Osteoblast (primary cell): ENCODE measurements around the gene TMEM244. TPM values are rescaled to one million over a fixed set of nuclear protein-coding genes. Genes with fewer than 3 reads are reported as not detected.
"Not testable (repeated sequence)": the region's sequence is repeated elsewhere in the genome, so short reads cannot be mapped to it uniquely, and the experiment has no call there.

ENCODE experiments used
- DNase-seq: peaks from one replicate; pipeline ENCODE4 v3.0.0; 2011; ENCODE audit warnings: low spot score, mixed read lengths; ENCODE audit not compliant: insufficient read length; ENCODE audit errors: missing footprints
- H2AFZ ChIP-seq: 2 replicates; pipeline ENCODE4 v1.6.0; 2011; ENCODE audit warnings: mild to moderate bottlenecking, low read length
- H3K27ac ChIP-seq: 2 replicates; pipeline ENCODE4 v1.5.1; 2011; ENCODE audit warnings: mild to moderate bottlenecking, low read depth, low read length, moderate library complexity
- H3K27me3 ChIP-seq: 2 replicates; pipeline ENCODE4 v1.6.0; 2012; ENCODE audit warnings: mild to moderate bottlenecking, control low read depth, inconsistent platforms, low read length, moderate library complexity; ENCODE audit not compliant: insufficient read depth
- H3K36me3 ChIP-seq: 2 replicates; pipeline ENCODE4 v1.5.1; 2011; ENCODE audit warnings: mild to moderate bottlenecking, low read length, control low read depth, moderate library complexity; ENCODE audit not compliant: insufficient read depth
- H3K4me1 ChIP-seq: 2 replicates; pipeline ENCODE4 v1.5.1; 2011; ENCODE audit warnings: mild to moderate bottlenecking, low read length, control low read depth, moderate library complexity; ENCODE audit not compliant: insufficient read depth
- H3K4me2 ChIP-seq: 2 replicates; pipeline ENCODE4 v1.6.0; 2011; ENCODE audit warnings: mild to moderate bottlenecking, low read length; ENCODE audit not compliant: insufficient read depth
- H3K4me3 ChIP-seq: fragments of 200-600 bp; sonication (generic); 3 replicates; pipeline ENCODE4 v1.5.1; 2012; ENCODE audit warnings: mild to moderate bottlenecking, low read length, inconsistent platforms; ENCODE audit not compliant: insufficient read depth
- H3K79me2 ChIP-seq: 2 replicates; pipeline ENCODE4 v1.6.0; 2012; ENCODE audit warnings: mild to moderate bottlenecking, low read length, control low read depth, inconsistent platforms; ENCODE audit not compliant: insufficient read depth
- H3K9me3 ChIP-seq: 2 replicates; pipeline ENCODE4 v1.5.1; 2011; ENCODE audit warnings: low read depth, low read length, control low read depth
- H4K20me1 ChIP-seq: 2 replicates; pipeline ENCODE4 v1.6.0; 2012; ENCODE audit warnings: mild to moderate bottlenecking, low read length, control low read depth; ENCODE audit not compliant: insufficient read depth
- total RNA-seq: library from RNA; depleted of rRNA; stranded (reverse); fragments of >200 nt; gene quantifications from 2 replicates; pipeline ENCODE4 v1.2.3, GENCODE V29; 2012
- TF ChIP-seq, protein P1 (sequence below): IDR thresholded peaks from 2 replicates; pipeline ENCODE4 v1.5.1; 2011; ENCODE audit warnings: mild to moderate bottlenecking, low read depth, low read length, moderate library complexity; ENCODE audit errors: extremely low read depth

The TMEM244 gene
- total RNA-seq, 1 donor = not detected

DNA sequence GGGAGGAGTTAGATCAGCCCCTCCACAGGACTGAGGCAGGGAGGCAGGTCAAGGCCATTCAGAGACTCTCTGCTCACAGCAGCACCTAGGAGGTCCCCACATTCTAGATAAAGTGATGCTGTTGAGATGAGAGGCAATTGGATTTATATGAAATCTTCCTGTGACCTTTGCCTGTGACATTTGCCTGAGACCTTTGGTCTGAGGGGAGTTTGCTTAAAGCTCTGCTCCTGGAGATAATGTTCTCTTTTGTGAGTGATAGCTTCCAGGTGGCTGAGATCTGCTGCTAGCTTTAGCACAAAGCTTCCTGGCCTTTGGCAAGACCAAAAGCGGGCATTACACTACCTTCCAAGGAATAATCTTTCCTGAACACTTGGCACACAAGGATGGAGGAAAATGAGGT is 43.3 kb downstream of the TMEM244 start:
- no peak overlapping the region for H2AFZ ChIP-seq
- H3K27me3 ChIP-seq = peaks cover 6% of the 10 kb centered on the region
- no peaks in the 10 kb centered on the region for H3K4me1 ChIP-seq
- H3K4me2 ChIP-seq = no peak overlapping the region
- no peak overlapping the region for H3K4me3 ChIP-seq
- H3K36me3 ChIP-seq = no peaks in the 10 kb centered on the region
- TF ChIP-seq, protein P1, sequence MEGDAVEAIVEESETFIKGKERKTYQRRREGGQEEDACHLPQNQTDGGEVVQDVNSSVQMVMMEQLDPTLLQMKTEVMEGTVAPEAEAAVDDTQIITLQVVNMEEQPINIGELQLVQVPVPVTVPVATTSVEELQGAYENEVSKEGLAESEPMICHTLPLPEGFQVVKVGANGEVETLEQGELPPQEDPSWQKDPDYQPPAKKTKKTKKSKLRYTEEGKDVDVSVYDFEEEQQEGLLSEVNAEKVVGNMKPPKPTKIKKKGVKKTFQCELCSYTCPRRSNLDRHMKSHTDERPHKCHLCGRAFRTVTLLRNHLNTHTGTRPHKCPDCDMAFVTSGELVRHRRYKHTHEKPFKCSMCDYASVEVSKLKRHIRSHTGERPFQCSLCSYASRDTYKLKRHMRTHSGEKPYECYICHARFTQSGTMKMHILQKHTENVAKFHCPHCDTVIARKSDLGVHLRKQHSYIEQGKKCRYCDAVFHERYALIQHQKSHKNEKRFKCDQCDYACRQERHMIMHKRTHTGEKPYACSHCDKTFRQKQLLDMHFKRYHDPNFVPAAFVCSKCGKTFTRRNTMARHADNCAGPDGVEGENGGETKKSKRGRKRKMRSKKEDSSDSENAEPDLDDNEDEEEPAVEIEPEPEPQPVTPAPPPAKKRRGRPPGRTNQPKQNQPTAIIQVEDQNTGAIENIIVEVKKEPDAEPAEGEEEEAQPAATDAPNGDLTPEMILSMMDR = no peak
- H3K27ac ChIP-seq = no peak overlapping the region
- H4K20me1 ChIP-seq = no peaks in the 10 kb centered on the region
- no peak for DNase-seq
- H3K79me2 ChIP-seq = no peaks in the 10 kb centered on the region
- no peaks in the 10 kb centered on the region for H3K9me3 ChIP-seq

DNA sequence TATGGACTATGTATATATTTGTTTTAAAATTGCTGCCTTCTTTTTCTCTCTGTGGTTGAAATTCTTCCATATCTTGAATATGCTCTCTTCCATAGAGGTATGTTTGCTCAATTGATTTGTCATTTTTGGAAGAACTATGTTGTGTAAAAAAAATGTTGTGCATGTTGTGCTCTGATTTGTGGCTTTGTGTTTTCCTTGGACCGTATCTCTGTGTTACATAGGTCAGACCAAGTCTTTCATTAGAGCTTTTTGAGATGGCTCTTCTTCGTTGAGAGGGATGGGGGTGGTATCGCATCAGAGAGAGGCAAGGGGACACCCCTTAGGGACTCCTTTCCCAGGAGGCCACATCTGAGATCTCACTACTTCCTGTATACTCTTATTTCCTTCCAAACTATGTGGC is 43.8 kb downstream of the TMEM244 start:
- Histone ChIP-seq H3K9me3 (no peaks in the 10 kb centered on the region), H3K4me3 (no peak overlapping the region), H3K4me1 (no peaks in the 10 kb centered on the region), H3K4me2 (no peak overlapping the region), H3K36me3 (no peaks in the 10 kb centered on the region), H4K20me1 (no peaks in the 10 kb centered on the region), H3K27ac (no peak overlapping the region), H3K27me3 (peaks cover 6% of the 10 kb centered on the region), H3K79me2 (no peaks in the 10 kb centered on the region), H2AFZ (no peak overlapping the region)
- DNase-seq = no peak
- TF ChIP-seq, protein P1 = no peak

DNA sequence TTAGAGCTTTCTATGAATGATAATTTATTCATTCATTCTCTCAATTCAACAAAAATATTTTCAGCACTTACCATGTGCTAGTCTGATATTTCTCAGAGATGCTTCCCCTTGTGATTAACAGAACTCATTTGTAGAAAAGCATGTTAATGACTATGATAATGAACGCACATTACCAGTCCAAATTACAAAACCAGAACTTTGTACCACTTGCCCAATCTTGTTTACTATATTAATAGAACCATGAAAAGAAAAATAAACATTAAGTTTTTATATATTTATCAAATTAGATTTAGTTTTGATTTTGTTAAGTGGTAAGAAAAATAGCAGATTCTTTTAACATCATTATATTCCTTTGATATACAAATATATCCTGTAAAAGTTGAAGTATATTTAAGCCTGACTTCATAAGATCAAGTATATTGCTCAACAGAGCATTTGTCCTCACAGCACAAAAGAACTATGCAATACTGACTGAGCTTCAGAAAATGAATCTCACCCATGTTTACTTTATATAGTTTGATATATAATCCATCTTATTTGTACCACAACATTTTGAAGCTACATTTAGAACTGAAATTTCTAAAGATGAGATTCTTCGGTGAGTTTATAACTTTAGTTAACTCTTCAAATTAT is 48.9 kb downstream of the TMEM244 start:
- no peak overlapping the region for H2AFZ ChIP-seq
- DNase-seq = no peak

DNA sequence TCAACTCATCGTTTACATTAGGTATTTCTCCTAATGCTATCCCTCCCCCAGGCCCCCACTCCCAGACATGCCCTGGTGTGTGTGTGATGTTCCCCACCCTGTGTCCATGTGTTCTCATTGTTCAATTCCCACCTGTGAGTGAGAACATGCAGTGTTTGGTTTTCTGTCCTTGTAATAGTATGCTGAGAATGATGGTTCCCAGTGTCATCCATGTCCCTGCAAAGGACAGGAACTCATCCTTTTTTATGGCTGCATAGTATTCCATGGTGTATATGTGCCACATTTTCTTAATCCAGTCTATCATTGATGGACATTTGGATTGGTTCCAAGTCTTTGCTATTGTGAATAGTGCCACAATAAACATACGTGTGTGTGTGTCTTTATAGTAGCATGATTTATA is 54.0 kb downstream of the TMEM244 start:
- not testable (repeated sequence) for H4K20me1 ChIP-seq, DNase-seq, H3K27me3 ChIP-seq, H2AFZ ChIP-seq, H3K79me2 ChIP-seq, H3K27ac ChIP-seq, H3K9me3 ChIP-seq, H3K4me2 ChIP-seq, H3K36me3 ChIP-seq, H3K4me1 ChIP-seq, H3K4me3 ChIP-seq

More for the DNA sequence above, 48.9 kb downstream of the TMEM244 start:
- no peaks in the 10 kb centered on the region for H3K79me2 ChIP-seq
- no peaks in the 10 kb centered on the region for H3K9me3 ChIP-seq
- H4K20me1 ChIP-seq = no peaks in the 10 kb centered on the region
- H3K4me2 ChIP-seq = no peak overlapping the region
- TF ChIP-seq, protein P1 = no peak
- H3K4me1 ChIP-seq = no peaks in the 10 kb centered on the region
- H3K4me3 ChIP-seq = no peak overlapping the region
- H3K36me3 ChIP-seq = no peaks in the 10 kb centered on the region
- H3K27me3 ChIP-seq = no peaks in the 10 kb centered on the region
- no peak overlapping the region for H3K27ac ChIP-seq

DNA sequence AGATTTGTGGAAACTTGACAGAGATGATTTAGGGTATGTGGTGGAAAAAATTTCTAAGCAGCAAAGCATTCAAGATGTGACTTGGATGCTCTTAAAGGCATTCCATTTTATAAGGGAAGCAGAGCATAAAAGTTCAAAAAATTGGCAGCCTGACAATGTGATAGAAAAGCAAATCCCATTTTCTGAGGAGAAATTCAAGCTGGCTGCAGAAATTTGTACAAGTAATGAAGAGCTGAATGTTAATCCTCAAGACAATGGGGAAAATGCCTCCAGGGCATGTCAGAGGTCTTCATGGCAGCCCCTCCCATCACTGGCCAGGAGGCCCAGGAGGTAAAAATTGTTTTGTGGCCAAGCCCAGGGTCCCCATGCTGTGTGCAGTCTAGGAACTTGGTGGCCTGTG is 58.2 kb downstream of the TMEM244 start:
- H3K4me2 ChIP-seq, DNase-seq, H3K36me3 ChIP-seq, H3K27me3 ChIP-seq, H3K79me2 ChIP-seq, H3K4me3 ChIP-seq, H2AFZ ChIP-seq, H3K27ac ChIP-seq, H3K4me1 ChIP-seq, H3K9me3 ChIP-seq, H4K20me1 ChIP-seq: not testable (repeated sequence)
